ENCODE results near the gene DENND1B. TPM values are rescaled to one million over a fixed set of nuclear protein-coding genes. Genes with fewer than 3 reads are reported as not detected.

Gene DENND1B
- total RNA-seq, 3 donors from 2014 or later: 10.1 to 54.7 (median 29.8) TPM

- H3K4me3 ChIP-seq: no peak overlapping the region
- H3K36me3 ChIP-seq: no peaks in the 10 kb centered on the region
- TF ChIP-seq CTCF (IDR thresholded peaks at IDR 0.05): no peak
- TF ChIP-seq POLR2A (IDR thresholded peaks at IDR 0.05): no peak
- TF ChIP-seq POLR2AphosphoS5 (IDR thresholded peaks at IDR 0.05): no peak
- intact Hi-C loops (cut with DNase I; ENCODE audit: low total_unique reads): no loop called here
- no peak overlapping the region for H3K27ac ChIP-seq
- no peak for DNase-seq (ENCODE audit: low spot score in 2 of 2)
- no peaks in the 10 kb centered on the region for H3K27me3 ChIP-seq
- no peaks in the 10 kb centered on the region for H3K9me3 ChIP-seq
- no peaks in the 10 kb centered on the region for H3K4me1 ChIP-seq
Observed at GRCh38 chr1:197680311-197680710, 95.0 kb downstream of the DENND1B start.

- intact Hi-C loops (cut with DNase I; ENCODE audit: low total_unique reads): no loop called here
- TF ChIP-seq POLR2AphosphoS5 (IDR thresholded peaks at IDR 0.05) (no peak), POLR2A (IDR thresholded peaks at IDR 0.05) (no peak), CTCF (IDR thresholded peaks at IDR 0.05) (no peak)
Observed at GRCh38 chr1:197677752-197678295, 97.5 kb downstream of the DENND1B start.

GRCh38 chr1:197677313-197677712 is 98.0 kb downstream of the DENND1B start:
- no peaks in the 10 kb centered on the region for H3K27me3 ChIP-seq
- no peak for DNase-seq (ENCODE audit: low spot score in 2 of 2)
- intact Hi-C loops (cut with DNase I; ENCODE audit: low total_unique reads): no loop called here
- no peaks in the 10 kb centered on the region for H3K4me1 ChIP-seq
- H3K9me3 ChIP-seq: no peaks in the 10 kb centered on the region
- no peak overlapping the region for H3K27ac ChIP-seq
- no peak overlapping the region for H3K4me3 ChIP-seq
- H3K36me3 ChIP-seq: no peaks in the 10 kb centered on the region
- no peak for TF ChIP-seq POLR2AphosphoS5 (IDR thresholded peaks at IDR 0.05)
- TF ChIP-seq POLR2A (IDR thresholded peaks at IDR 0.05): no peak

More at GRCh38 chr1:197677752-197678295, 97.5 kb downstream of the DENND1B start:
- Histone ChIP-seq H3K4me3 (no peak overlapping the region), H3K27me3 (no peaks in the 10 kb centered on the region), H3K9me3 (no peaks in the 10 kb centered on the region), H3K4me1 (no peaks in the 10 kb centered on the region), H3K36me3 (no peaks in the 10 kb centered on the region), H3K27ac (no peak overlapping the region)
- no peak for DNase-seq (ENCODE audit: low spot score in 2 of 2)

GRCh38 chr1:197675583-197676208 is 99.6 kb downstream of the DENND1B start:
- H3K4me3 ChIP-seq: peak overlapping the region; percentile 1 to 15 (median 11)
- no peaks in the 10 kb centered on the region for H3K9me3 ChIP-seq
- no peaks in the 10 kb centered on the region for H3K4me1 ChIP-seq
- no peaks in the 10 kb centered on the region for H3K27me3 ChIP-seq
- no peak overlapping the region for H3K27ac ChIP-seq
- DNase-seq (ENCODE audit: low spot score in 2 of 2): peak in 1 of 2 donors; percentile 19
- TF ChIP-seq CTCF (IDR thresholded peaks at IDR 0.05): no peak
- TF ChIP-seq POLR2A (IDR thresholded peaks at IDR 0.05): no peak
- TF ChIP-seq POLR2AphosphoS5 (IDR thresholded peaks at IDR 0.05): no peak
- H3K36me3 ChIP-seq: no peaks in the 10 kb centered on the region
- intact Hi-C loops (cut with DNase I; ENCODE audit: low total_unique reads): no loop called here

- no peaks in the 10 kb centered on the region for H3K27me3 ChIP-seq
- no peaks in the 10 kb centered on the region for H3K4me1 ChIP-seq
- no peak overlapping the region for H3K27ac ChIP-seq
- no peak for TF ChIP-seq POLR2AphosphoS5 (IDR thresholded peaks at IDR 0.05)
- no peak for TF ChIP-seq CTCF (IDR thresholded peaks at IDR 0.05)
- TF ChIP-seq POLR2A (IDR thresholded peaks at IDR 0.05): no peak
- no peaks in the 10 kb centered on the region for H3K9me3 ChIP-seq
- intact Hi-C loops (cut with DNase I; ENCODE audit: low total_unique reads): no loop called here
- DNase-seq (ENCODE audit: low spot score in 2 of 2): no peak
- H3K36me3 ChIP-seq: no peaks in the 10 kb centered on the region
- no peak overlapping the region for H3K4me3 ChIP-seq
Observed at GRCh38 chr1:197674286-197674685, 101.0 kb downstream of the DENND1B start.

All from breast epithelium (tissue), 4 donors.